Stimulated activated CD4-positive, alpha-beta T cell treated with anti-CD3 and anti-CD28 coated beads, Interleukin-1b, Interleukin-23, amount 100 ng/mL, for 48 hours (primary cell): ENCODE data around the gene LNP1.
"Not testable (repeated sequence)": the region's sequence is repeated elsewhere in the genome, so short reads cannot be mapped to it uniquely, and the experiment has no call there.

ENCODE experiments used
- DNase-seq: peaks from one replicate; pipeline ENCODE4 v3.0.0-alpha.2; 2020

LNP1 gene, protein sequence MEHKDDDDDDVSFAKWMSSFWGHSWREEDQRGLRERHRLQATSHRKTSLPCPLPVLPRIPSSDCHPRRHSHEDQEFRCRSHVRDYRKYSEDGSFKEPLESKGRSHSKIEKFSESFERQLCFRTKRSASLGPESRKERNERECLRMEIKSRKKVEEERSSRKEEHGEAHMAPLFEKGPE

DNA sequence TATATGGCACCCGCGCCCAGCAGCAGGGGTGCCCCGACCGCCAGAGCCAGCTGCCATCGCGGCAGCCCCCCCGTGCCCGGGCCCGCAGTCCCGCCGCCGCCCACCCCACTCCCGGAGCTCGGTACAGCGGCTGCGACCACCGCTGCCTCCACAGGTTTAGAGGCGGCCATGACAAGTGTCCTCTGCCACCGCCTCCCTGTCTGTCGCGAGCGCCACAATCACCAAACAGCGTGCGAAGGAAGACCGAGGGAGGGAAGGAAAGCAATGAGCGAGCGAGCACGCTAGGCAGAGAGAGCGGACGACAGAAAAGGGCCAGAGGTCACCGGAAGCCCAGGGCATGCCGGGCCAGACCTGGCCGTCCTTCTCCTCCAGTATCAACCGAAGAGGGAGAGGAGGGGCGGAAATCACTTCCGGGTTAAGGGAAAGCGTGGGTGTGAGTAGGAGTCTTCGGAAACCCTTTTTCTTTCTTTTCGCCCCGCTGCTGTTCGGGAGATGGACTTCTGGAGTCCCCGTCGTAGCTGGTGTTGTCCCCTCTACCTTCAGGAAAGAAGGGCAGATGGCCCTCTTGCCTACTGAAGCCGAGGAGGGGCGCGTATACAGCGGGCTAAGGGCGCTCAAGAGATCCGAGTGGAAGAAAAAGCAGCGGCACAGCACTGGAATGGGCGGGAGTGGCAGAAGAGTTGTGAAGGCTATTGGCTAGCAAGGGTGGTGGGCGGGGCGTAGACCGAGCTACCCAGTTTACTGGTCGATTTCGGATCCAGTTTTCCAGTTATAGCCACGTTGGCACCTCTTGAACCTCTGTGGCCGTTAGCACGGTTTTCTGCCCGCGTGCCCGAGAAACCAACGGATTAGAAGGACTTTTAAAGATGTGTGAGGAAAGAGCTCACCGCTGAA is at the start of gene LNP1, which contains the start of gene TOMM70:
Gene LNP1 (plus strand): TSS at position 760 of the 894 bp plus-strand sequence. CDS start 28,191 bp downstream, outside the sequence.
Gene TOMM70 (minus strand): TSS at position 310 of the 894 bp plus-strand sequence. CDS start 140 bp downstream, at position 170.
- DNase-seq = peak; percentile 96

DNA sequence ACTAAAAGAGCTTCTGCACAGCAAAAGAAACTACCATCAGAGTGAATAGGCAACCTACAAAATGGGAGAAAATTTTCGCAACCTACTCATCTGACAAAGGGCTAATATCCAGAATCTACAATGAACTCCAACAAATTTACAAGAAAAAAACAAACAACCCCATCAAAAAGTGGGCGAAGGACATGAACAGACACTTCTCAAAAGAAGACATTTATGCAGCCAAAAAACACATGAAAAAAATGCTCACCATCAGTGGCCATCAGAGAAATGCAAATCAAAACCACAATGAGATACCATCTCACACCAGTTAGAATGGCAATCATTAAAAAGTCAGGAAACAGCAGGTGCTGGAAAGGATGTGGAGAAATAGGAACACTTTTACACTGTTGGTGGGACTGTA is 49.6 kb upstream of the LNP1 start:
- not testable (repeated sequence) for DNase-seq

DNA sequence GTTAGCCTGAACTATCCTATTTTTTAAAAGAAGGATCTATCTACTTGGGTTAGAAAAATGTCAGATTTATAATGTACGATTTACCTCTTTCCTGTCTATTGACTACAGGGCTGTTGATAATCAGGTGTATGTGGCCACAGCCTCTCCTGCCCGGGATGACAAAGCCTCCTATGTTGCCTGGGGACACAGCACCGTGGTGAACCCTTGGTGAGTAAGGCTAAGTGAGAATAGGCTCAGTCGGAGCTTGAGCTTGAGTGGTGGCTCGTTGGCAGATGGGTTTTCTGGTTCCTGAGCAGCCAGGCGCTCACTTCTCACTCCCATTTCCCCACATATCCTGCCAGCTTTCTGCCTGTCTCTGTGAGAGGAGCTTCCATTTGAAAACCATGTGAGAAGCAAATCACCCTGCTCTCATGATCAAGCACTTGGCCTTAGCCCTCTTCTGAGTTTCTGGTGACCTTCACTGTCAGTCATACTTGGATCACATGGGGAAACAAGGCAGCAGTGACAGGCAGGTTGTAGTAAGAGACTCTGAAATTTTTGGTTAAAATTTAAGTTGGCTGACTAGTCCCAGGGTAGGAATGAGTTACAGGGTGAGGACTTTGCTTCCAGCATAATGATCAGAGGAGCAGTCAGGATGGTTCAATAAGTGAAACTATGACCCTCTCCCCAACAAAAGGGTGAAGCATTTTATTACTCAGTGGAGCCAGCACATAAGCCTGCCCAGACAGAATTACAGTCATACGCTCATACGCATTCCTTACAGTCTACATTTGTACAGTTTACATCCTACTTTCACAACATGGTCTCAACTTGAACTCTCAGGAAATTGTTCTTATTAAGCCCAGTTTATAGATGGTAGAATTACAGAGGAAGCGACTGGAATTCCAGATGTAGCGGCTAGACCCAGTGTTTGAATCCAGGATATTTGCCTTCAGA is 48.8 kb upstream of the LNP1 start:
- no peak for DNase-seq

DNA sequence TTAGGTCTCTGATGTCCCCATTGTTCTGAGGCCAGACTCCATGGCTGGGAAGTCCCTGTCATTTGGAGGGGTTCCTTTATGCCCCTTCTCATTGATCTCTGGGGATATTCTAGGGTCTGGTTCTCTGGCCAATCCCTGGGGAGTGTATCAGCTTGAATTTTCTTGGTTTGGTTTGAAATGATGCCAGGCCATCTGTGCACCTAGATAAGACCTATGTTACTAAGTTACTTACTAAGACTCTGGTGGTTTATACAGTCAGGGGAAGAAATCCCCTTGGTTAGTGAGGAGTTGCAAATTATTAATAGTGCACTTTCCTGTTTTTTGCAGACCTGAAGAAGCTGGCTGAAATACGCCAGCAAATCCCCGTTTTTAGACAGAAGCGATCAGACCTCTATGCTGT is 46.5 kb upstream of the LNP1 start:
- no peak for DNase-seq

DNA sequence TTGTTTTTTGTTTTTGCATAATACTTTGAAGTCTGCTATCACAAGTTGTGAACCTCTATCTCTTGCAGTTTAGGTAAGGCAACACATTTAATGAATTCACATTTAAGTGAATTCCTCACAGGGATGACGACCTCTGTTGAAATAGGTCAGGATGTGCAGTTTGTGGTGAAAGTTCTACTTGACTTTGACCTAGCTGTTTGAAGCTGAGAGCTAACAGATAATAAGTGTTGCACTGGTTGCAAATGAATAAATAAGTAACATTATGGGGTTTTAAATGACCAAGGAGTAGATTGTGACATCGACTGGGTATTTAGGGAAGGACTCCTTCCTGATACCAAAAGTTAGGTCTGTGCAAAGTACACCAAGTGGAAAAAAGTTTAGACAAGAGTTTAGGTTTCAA is 42.9 kb upstream of the LNP1 start:
- DNase-seq = no peak

DNA sequence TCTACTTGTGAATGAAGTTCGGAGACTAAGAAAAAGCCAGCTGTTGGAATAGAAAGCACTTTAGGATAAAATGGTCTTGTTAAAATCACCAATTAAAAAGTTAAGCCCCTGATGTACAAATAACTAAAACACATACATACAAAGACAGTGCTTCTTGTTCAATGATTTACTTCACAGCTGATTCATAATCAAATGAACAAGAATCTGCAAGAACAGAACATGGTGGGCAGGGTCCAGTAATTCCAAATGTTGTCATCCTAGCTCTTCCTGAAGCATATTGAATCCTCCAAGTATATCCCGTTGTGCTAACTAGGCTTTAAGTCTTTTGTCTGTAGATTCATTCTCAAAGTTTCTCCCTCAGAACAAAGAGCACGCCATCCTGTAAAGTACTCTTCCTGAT is 42.3 kb upstream of the LNP1 start:
- no peak for DNase-seq

DNA sequence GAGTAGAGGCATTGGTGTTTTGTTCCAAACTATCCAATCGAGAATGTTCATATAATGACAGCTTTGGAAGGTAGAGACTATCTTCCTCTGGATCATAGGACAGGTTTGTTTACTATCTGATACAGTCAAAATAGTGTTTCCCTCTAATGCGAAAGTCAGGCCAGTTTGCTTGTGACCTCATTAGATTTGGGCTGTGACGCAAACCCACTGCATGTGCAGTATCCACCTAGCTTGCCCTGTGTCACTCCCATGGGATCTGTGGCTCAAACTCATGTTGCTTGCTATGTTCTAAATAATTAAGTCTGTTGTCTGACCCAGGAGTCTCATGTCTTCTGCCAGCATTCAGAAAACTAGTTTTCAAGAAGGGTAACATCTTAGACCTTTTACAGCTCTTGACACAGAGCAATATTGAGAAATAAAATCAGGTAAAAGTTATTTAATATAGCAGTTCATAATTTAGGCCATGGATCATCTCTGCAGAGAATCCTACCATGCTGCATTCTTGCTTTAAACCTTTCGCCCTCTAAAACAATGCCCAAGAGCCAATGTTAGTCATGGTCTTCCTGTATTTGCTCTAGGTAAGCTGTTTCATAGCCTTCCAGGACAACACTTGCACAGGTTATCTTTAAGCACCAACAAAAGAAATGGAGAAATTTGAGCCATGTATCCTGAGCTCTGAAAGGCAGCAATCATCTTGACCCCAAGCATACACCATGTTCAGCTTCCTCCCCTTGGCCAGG is 40.4 kb upstream of the LNP1 start:
- no peak for DNase-seq

DNA sequence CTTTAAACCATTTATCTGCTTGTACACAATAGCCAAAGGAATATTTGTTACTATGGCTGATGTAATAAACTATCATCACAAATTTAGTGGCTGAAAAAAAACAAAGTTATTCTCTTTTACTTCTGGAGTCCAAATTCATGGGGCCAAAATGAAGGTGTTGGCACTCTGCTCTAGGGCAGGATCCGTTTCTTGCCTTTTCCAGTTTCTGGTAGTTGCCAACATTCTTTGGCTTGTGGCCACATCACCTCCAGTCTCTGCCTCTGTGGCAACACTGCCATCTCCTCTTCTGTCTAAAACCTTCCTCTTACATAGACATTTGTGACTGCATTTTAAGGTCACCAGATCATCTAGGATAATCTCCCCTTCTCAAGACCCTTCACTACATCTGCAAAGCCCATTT is 39.4 kb upstream of the LNP1 start:
- no peak for DNase-seq

DNA sequence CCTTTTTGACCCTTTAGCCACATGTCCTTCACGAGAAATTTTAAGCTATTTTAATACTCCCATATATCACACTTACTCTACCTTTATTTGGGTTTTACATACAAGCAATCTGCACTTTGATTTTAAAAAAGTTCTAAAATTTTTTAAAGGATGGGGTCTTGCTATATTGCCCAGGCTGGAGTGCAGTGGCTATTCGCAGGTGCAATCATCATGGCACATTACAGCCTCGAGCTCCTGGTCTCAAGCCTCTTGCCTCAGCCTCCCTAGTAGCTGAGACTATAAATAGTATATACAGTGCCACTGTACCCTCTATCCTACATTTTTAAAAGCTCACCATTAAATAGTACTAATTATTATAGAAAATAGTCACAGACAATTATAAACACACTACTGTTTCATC is 36.9 kb upstream of the LNP1 start:
- no peak for DNase-seq

DNA sequence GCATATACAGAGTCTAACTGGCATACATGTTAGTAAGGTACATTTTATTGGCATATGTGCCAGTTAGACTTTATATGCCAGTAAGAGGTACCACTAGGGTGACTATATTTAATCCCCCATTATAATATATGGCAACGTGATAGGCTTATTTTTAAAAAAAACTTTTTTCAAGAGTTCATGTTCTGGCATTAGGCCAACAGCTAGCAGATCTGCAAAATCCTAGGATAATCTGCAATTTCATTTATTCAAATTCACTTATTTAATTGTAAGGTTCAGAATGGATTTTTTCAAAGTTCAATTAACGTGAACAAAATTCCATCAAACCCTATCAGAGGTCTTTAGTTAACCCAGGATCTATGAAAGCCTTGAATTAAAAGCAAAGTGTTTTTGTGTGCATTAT is 34.9 kb upstream of the LNP1 start:
- no peak for DNase-seq

DNA sequence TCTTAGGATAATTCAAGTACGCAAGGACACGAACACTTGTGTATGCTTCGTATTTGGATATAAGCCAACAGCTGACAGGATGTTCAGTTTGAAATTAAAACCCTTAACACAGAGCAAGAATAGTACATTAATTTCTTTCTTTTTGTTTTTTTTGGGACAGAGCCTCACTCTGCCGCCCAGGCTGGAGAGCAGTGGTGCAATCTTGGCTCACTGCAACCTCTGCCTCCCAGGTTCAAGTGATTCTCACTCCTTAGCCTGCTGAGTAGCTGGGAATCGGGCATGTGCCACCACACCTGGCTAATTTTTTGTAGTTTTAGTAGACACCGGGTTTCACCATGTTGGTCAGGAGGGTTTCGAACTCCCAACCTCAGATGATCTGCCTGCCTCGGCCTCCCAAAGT is 32.9 kb upstream of the LNP1 start:
- DNase-seq = no peak

DNA sequence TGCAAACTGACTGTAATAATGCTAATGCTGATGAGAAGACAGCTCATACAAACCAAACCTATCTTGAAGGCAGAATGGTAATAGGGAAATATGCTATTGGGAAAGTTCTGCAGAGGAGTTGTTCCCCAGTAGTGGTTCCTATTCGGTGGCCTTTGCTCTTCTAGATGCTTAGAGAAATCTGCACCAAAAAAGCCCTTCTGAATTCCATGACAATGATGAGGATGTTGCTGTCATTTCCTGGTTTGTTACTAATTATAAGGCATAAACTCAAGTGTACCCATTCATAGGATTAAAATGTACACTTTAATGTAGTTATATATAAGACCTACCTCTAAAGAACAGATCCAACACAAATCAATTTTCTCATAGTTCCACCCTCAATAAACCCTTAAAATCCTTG is 30.6 kb upstream of the LNP1 start:
- no peak for DNase-seq

DNA sequence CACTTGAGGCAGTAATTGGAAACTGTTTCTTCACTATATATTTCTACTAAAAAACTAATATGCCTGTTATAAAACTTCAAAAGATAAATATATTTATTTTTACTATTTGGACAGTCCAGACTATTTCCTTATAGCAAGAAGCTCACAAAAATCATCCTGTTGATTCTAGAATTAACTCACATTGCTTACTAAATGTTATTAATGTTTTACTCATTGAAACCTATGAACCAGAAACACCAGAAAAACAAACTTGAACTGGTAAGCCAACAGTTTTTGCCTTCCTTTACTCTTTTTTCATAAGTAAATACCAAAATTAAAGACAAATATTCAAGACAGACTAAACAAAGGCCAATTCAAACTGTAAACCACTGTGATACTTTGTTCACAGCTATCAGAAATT is 26.8 kb upstream of the LNP1 start:
- no peak for DNase-seq

DNA sequence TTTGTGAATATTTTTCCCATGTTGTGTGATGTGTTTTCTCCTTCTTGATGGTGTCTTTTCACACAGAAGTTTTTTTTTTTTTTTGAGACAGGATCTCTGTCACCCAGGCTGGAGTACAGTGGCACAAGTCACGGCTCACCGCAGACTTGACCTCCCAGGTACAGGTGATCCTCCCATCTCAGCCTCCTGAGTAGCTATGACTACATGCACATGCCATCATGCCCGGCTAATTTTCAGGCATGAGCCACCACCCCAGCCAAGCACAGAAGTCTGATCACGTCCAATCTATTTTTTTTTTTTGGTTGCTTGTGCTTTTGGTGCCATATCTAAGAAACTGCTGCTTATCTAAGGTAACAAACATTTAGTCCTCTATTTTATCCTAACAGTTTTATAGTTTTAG is 25.0 kb upstream of the LNP1 start:
- DNase-seq = no peak

DNA sequence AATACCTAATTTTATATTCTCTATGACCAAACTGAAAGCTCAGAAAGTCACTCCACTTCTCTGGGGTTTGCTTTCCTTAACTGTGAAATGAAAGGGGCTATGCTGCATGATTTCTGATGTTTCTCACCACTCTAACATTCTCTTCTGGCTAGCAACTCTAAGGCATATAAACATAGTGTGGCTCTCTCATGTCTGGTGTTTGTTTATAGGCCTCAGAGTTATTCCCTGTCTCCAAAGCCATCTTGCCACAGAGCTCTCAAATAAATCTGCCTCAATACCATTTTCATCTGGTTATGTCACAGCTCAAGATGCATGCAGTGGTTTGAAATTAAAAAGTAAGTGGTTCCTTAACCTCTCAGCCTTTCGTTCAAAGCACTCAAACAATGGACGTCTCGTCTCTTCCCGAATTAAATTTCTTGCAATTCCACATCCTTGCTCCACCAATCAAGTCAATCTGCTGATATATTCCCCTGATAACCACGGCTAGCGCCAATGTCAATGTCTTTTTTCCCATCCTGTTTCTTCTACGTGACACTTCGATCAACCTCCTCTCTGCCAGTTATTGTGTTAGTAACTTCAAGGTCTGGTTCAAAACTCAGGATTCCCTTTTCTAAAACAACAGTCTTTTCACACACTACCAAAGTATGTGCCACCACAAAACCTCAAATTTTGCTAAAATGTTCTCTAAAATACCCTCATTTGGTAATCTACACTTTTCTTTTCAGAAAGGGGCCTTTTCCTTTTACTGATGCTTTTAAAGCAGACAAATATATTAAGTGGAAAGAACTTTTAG is 16.4 kb upstream of the LNP1 start:
- no peak for DNase-seq

DNA sequence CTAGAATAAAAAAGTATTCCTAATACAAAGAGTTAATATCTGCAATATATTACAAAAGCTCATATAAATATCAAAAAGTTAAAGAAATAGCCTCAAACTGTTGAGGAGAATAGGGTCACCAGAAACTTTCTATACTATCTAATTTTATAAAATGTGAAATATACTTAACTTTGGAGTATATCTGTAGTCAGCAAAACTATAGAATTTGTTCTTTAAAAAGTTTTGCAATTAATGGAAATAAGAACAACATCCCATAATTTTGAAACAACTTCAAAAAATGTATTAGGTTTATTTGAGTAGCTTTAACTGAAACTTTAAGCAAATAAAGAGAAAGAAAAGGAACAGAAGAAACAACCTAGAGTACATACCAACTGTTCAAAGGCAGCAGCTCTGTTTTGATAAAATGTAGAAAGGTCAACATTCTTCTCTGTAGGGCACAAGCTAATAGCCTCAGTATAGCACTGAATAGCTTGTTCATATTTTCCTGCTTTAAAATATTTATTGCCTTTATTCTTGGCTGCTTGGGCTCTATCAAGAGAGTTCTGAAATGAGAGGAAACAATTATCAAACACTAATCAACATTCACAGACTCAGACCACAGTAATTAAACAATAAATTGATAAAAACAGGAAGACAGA is 14.8 kb upstream of the LNP1 start:
- DNase-seq = no peak

DNA sequence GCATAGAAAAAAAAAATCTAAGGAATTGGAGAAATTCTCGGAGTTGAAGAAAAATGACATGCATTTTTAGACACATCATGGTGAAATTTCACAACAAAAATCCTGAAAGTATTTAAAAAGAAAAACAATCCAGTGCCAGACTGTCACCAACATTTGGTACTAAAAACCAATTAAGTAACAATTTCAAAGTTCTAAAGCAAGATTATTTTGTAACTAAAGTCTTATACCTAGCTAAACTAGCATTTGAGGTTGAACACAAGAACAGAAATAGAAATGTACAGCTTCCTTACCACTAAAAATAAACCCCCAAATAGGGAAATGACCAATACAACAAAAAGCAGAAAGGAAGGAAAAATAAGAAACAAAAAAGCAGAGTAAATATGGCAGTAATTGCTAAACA is 12.3 kb upstream of the LNP1 start:
- DNase-seq = no peak

DNA sequence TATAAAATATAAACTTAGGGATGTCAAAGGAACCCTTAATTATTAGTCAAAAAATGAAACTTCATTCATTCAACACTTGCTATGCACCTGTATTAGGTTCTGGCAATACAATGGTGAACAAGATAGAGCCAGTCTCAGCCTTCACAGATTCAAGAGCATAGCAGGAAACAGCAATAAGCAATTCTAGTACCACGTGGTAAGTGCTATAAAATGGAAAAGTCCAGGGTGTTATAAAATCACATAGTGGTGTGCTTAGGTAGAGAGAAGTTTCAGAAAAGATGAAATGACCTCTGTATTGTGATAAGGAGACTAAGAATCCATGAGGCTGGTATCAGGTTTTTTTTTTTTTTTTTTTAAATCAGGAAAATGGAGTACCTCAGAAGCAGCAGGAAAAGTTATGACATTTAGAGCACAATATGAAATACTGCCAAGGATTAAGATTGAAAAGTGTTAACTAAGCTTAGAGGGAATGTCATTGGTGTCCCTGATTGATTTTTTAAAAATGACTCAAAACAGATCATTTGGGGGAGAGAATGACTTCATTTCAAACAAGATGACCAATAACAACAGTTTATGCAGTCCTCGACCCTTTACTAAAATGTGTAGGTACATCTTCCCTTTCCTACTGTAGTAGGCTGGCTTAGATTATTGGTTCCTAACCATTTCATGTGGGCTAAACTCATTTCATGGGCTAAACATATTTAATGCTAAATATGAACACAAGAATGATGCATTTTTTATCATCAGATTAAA is 5.5 kb upstream of the LNP1 start:
- no peak for DNase-seq

DNA sequence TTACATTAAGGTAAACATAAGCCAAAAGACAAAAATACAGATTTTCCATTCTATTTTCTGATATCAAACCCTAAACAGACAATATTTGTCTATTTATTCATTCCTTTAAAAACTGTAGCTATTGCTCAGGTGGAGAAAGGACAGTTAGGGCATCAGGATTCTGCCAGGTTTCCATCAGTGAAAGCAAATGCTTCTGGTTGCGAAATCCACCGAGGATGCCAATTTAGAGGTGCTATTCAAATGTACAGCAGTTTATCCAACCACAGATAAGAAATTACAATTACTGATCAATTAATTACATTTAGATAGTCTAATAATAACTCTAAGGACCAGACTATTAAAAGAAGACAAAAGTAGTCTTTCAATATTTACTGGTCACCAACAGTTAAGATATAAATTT is 4.4 kb upstream of the LNP1 start:
- no peak for DNase-seq

DNA sequence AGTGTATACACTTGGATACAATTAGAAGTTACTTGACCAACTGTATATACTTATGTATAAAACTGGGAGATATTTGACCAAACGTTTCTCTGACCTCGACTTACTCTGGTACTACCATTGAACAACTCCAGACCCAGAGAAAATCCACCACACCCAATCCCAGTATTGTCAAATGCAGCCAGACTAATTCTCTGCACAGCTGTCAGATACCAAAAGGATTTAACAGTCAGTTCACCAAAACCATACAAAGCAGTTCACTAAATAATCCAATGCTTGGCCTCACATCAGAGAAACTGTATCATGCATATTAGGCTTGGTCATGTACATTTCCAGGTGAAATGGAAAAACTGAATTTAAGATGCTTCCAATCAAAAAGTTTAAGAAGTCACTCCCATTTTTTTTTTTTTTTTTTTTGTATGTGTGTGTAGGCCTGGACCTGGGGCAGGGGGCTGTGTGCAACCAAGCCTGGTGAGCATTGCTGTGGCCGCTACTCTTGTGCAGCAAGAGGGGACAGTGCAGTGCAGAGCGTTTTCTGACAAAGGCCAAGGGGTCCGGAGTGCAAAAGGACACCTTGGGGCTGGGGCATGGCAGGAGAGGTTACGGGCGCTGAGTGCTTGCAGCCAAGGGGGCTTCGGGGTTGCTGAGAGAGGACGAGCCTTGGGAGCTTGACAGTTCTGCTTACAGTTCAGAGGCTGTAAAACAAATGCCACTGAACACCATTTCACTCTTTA is 1.8 kb upstream of the LNP1 start:
- no peak for DNase-seq
